ENCODE results near the gene NCAPG2. TPM values are rescaled to one million over a fixed set of nuclear protein-coding genes. Genes with fewer than 3 reads are reported as not detected.

NCAPG2 gene
- polyA plus RNA-seq, 1 donor from 2014 or later = 8.3 TPM

GRCh38 chr7:158588878-158589442 lies 115.6 kb downstream of the NCAPG2 start:
- H3K79me2 ChIP-seq (replicated peaks; ENCODE audit: insufficient read depth, low read length) = peaks cover 3% of the 10 kb centered on the region
- peaks cover 20% of the 10 kb centered on the region for H3K27me3 ChIP-seq (ENCODE audit: insufficient read depth, low read depth, low read length)
- no peak for TF ChIP-seq REST (IDR thresholded peaks at IDR 0.05; ENCODE audit: borderline replicate concordance)
- no peak for TF ChIP-seq TAF1 (IDR thresholded peaks at IDR 0.05; ENCODE audit: low read depth)
- TF ChIP-seq POLR2AphosphoS5 (IDR thresholded peaks at IDR 0.05) = no peak
- no peak for TF ChIP-seq RAD21 (conservative IDR thresholded peaks at IDR 0.05)
- no peak for TF ChIP-seq EP300 (conservative IDR thresholded peaks at IDR 0.05; ENCODE audit: poor library complexity, severe bottlenecking)
- no peak for TF ChIP-seq EZH2 (IDR thresholded peaks at IDR 0.05; ENCODE audit: borderline replicate concordance, insufficient read depth, low read length, poor library complexity, severe bottlenecking)
- no peak for TF ChIP-seq CTCF (IDR thresholded peaks at IDR 0.05; ENCODE audit: poor library complexity, severe bottlenecking)
- TF ChIP-seq SMC3 (conservative IDR thresholded peaks at IDR 0.05; ENCODE audit: poor library complexity) = no peak
- no peak for TF ChIP-seq MXI1 (conservative IDR thresholded peaks at IDR 0.05; ENCODE audit: poor library complexity, severe bottlenecking)
- H3K9ac ChIP-seq (ENCODE audit: low read length) = no peak overlapping the region
- no peaks in the 10 kb centered on the region for H4K20me1 ChIP-seq (ENCODE audit: insufficient read depth)
- H3F3A ChIP-seq (ENCODE audit: insufficient read depth, low read length, poor library complexity, severe bottlenecking) = no peaks in the 10 kb centered on the region
- no peaks in the 10 kb centered on the region for H3K9me2 ChIP-seq (ENCODE audit: insufficient read depth, low read length)
- H2AFZ ChIP-seq (ENCODE audit: low read depth, low read length) = no peak overlapping the region
- no peaks in the 10 kb centered on the region for H3K9me3 ChIP-seq (ENCODE audit: low read length)
- H3K27ac ChIP-seq (ENCODE audit: low read length) = no peak overlapping the region
- no peaks in the 10 kb centered on the region for H3K36me3 ChIP-seq (ENCODE audit: insufficient read depth, low read length)
- H3K4me2 ChIP-seq (ENCODE audit: low read length) = no peak overlapping the region
- H3K4me3 ChIP-seq (ENCODE audit: low read length) = peak overlapping the region; percentile 69

- H3K4me2 ChIP-seq (ENCODE audit: low read length) = no peak overlapping the region
- H3K4me3 ChIP-seq (ENCODE audit: low read length) = peak overlapping the region; percentile 69
- no peaks in the 10 kb centered on the region for H3K9me3 ChIP-seq (ENCODE audit: low read length)
- H3K79me2 ChIP-seq (replicated peaks; ENCODE audit: insufficient read depth, low read length) = peaks cover 3% of the 10 kb centered on the region
- peak overlapping the region; percentile 66 for H3K9ac ChIP-seq (ENCODE audit: low read length)
- TF ChIP-seq REST (IDR thresholded peaks at IDR 0.05; ENCODE audit: borderline replicate concordance) = peak; percentile 10
- no peak for TF ChIP-seq POLR2AphosphoS5 (IDR thresholded peaks at IDR 0.05)
- peak overlapping the region; percentile 51 for H2AFZ ChIP-seq (ENCODE audit: low read depth, low read length)
- no peaks in the 10 kb centered on the region for H4K20me1 ChIP-seq (ENCODE audit: insufficient read depth)
- H3K36me3 ChIP-seq (ENCODE audit: insufficient read depth, low read length) = no peaks in the 10 kb centered on the region
- peaks cover 20% of the 10 kb centered on the region for H3K27me3 ChIP-seq (ENCODE audit: insufficient read depth, low read depth, low read length)
- no peak overlapping the region for H3K27ac ChIP-seq (ENCODE audit: low read length)
- H3K9me2 ChIP-seq (ENCODE audit: insufficient read depth, low read length) = no peaks in the 10 kb centered on the region
- no peaks in the 10 kb centered on the region for H3F3A ChIP-seq (ENCODE audit: insufficient read depth, low read length, poor library complexity, severe bottlenecking)
These were observed 116.3 kb downstream of the NCAPG2 start for GRCh38 chr7:158588085-158588877.
